Spleen (tissue), 7 donors: ENCODE measurements around the gene TGOLN2.

Source experiments
- POLR2A ChIP-seq, 3 donors: fragments of 450-650 bp; IDR thresholded peaks; one replicate each; pipeline ENCODE4 v1.5.1; 2017; ENCODE audit warnings: antibody characterized with exemption in 3 of 3, mild to moderate bottlenecking in 1 of 3
- POLR2AphosphoS5 ChIP-seq, 3 donors: sonication (generic); formaldehyde crosslinking; IDR thresholded peaks; one replicate each; pipeline ENCODE4 v1.5.1; 2017; ENCODE audit warnings: antibody characterized with exemption in 3 of 3
- TF ChIP-seq, protein P1 (sequence below), 11 experiments: fragments of 200-600 bp in 7 of 11; fragments of 450-650 bp in 4 of 11; sonication (generic) in 4 of 11; IDR thresholded peaks in 8 of 11; conservative IDR thresholded peaks in 3 of 11; 1 replicate in 7 of 11; 2 replicates in 4 of 11; pipeline versions ENCODE4 v1.4.0 to v1.8.0; 2016 to 2021; ENCODE audit warnings: antibody characterized with exemption in 11 of 11, inconsistent platforms in 4 of 11, mild to moderate bottlenecking in 1 of 11
- donor health status: DM: no; HTN: no; CAD: no; lungs with moderate emphysema.
- donor health status: DM: no; HTN: no; CAD: no.
- donor health status: DM: no; HTN: no; CAD: no.

- TF ChIP-seq, protein P1, sequence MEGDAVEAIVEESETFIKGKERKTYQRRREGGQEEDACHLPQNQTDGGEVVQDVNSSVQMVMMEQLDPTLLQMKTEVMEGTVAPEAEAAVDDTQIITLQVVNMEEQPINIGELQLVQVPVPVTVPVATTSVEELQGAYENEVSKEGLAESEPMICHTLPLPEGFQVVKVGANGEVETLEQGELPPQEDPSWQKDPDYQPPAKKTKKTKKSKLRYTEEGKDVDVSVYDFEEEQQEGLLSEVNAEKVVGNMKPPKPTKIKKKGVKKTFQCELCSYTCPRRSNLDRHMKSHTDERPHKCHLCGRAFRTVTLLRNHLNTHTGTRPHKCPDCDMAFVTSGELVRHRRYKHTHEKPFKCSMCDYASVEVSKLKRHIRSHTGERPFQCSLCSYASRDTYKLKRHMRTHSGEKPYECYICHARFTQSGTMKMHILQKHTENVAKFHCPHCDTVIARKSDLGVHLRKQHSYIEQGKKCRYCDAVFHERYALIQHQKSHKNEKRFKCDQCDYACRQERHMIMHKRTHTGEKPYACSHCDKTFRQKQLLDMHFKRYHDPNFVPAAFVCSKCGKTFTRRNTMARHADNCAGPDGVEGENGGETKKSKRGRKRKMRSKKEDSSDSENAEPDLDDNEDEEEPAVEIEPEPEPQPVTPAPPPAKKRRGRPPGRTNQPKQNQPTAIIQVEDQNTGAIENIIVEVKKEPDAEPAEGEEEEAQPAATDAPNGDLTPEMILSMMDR (IDR thresholded peaks at IDR 0.05 in 8 of 11, conservative IDR thresholded peaks at IDR 0.05 in 3 of 11) = no peak
- TF ChIP-seq POLR2AphosphoS5 (IDR thresholded peaks at IDR 0.05) (no peak), POLR2A (IDR thresholded peaks at IDR 0.05) (no peak)
These were observed 40.1 kb downstream of the TGOLN2 start for GRCh38 chr2:85287721-85288120.
